Neural cell (in vitro differentiated cells): ENCODE data around the gene ALDH1L1. TPM values are rescaled to one million over a fixed set of nuclear protein-coding genes. Genes with fewer than 3 reads are reported as not detected.

Experiments
- H2AFZ ChIP-seq: fragments of 200-600, 300-800 bp; sonication (generic), shearing (Covaris generic); 2 replicates; pipeline ENCODE4 v1.6.0; 2014; ENCODE audit warnings: low read depth, mild to moderate bottlenecking, antibody characterized with exemption, low read length, moderate library complexity
- H3F3A ChIP-seq: fragments of 200-600 bp; shearing (Covaris generic); 2 replicates; pipeline ENCODE4 v1.6.1; 2016; ENCODE audit warnings: mild to moderate bottlenecking, moderate library complexity, mixed read lengths, antibody characterized with exemption, low read length; ENCODE audit not compliant: insufficient read depth, poor library complexity, severe bottlenecking
- H3K27ac ChIP-seq: fragments of 200-600, 300-800 bp; sonication (generic), shearing (Covaris generic); 2 replicates; pipeline ENCODE4 v1.5.1; 2014; ENCODE audit warnings: mild to moderate bottlenecking, low read length, moderate library complexity
- H3K27me3 ChIP-seq: fragments of 300-800, 200-600 bp; sonication (generic), shearing (Covaris generic); 2 replicates; pipeline ENCODE4 v1.6.0; 2014; ENCODE audit warnings: mild to moderate bottlenecking, low read depth, low read length, moderate library complexity; ENCODE audit not compliant: insufficient read depth
- H3K36me3 ChIP-seq: fragments of 300-800, 200-600 bp; sonication (generic), shearing (Covaris generic); 2 replicates; pipeline ENCODE4 v1.5.1; 2014; ENCODE audit warnings: mild to moderate bottlenecking, antibody characterized with exemption, low read length, moderate library complexity; ENCODE audit not compliant: insufficient read depth
- H3K4me2 ChIP-seq: fragments of 300-800, 200-600 bp; sonication (generic), shearing (Covaris generic); 2 replicates; pipeline ENCODE4 v1.6.0; 2014; ENCODE audit warnings: mild to moderate bottlenecking, low read length
- H3K4me3 ChIP-seq: fragments of 300-800, 200-600 bp; sonication (generic), shearing (Covaris generic); 2 replicates; pipeline ENCODE4 v1.5.1; 2014; ENCODE audit warnings: mild to moderate bottlenecking, low read length, moderate library complexity
- H3K79me2 ChIP-seq: fragments of 200-600 bp; shearing (Covaris generic); replicated peaks from 2 replicates; pipeline ENCODE4 v1.6.0; 2014; ENCODE audit warnings: mild to moderate bottlenecking, low read length, moderate library complexity; ENCODE audit not compliant: insufficient read depth
- H3K9ac ChIP-seq: fragments of 300-800, 200-600 bp; sonication (generic), shearing (Covaris generic); 2 replicates; pipeline ENCODE4 v1.6.1; 2016; ENCODE audit warnings: mild to moderate bottlenecking, low read length, mixed read lengths
- H3K9me2 ChIP-seq: fragments of 200-600 bp; shearing (Covaris generic); 2 replicates; pipeline ENCODE4 v1.6.1; 2016; ENCODE audit warnings: mild to moderate bottlenecking, low read length, mixed read lengths; ENCODE audit not compliant: insufficient read depth
- H3K9me3 ChIP-seq: fragments of 200-600, 300-800 bp; sonication (generic), shearing (Covaris generic); 2 replicates; pipeline ENCODE4 v1.6.1; 2016; ENCODE audit warnings: mild to moderate bottlenecking, mixed run types, low read length, moderate library complexity, mixed read lengths
- H4K20me1 ChIP-seq: fragments of 200-600 bp; shearing (Covaris generic); 2 replicates; pipeline ENCODE4 v1.6.1; 2016; ENCODE audit warnings: mild to moderate bottlenecking, mixed run types; ENCODE audit not compliant: insufficient read depth
- EP300 ChIP-seq: fragments of 450-650 bp; conservative IDR thresholded peaks from 2 replicates; pipeline ENCODE4 v1.6.1; 2014; ENCODE audit warnings: antibody characterized with exemption, mild to moderate bottlenecking, moderate library complexity; ENCODE audit not compliant: poor library complexity, severe bottlenecking
- EZH2 ChIP-seq: fragments of 200-600, 300-800 bp; shearing (Covaris generic), sonication (generic); IDR thresholded peaks from 2 replicates; pipeline ENCODE4 v1.6.1; 2014; ENCODE audit warnings: antibody characterized with exemption, low read length, borderline replicate concordance, mild to moderate bottlenecking; ENCODE audit not compliant: insufficient read depth, poor library complexity, severe bottlenecking
- MXI1 ChIP-seq: fragments of 450-650 bp; conservative IDR thresholded peaks from 2 replicates; pipeline ENCODE4 v1.6.1; 2014; ENCODE audit warnings: antibody characterized with exemption, mild to moderate bottlenecking; ENCODE audit not compliant: poor library complexity, severe bottlenecking
- POLR2AphosphoS5 ChIP-seq: IDR thresholded peaks from 2 replicates; pipeline ENCODE4 v1.6.1; 2012
- RAD21 ChIP-seq: fragments of 450-650 bp; conservative IDR thresholded peaks from 2 replicates; pipeline ENCODE4 v1.6.1; 2014; ENCODE audit warnings: antibody characterized with exemption, mild to moderate bottlenecking, moderate library complexity
- SMC3 ChIP-seq: fragments of 450-650 bp; conservative IDR thresholded peaks from 2 replicates; pipeline ENCODE4 v1.6.1; 2014; ENCODE audit warnings: antibody characterized with exemption, mild to moderate bottlenecking, moderate library complexity; ENCODE audit not compliant: poor library complexity
- TAF1 ChIP-seq: IDR thresholded peaks from 2 replicates; pipeline ENCODE4 v1.6.1; 2012; ENCODE audit warnings: low read depth
- polyA plus RNA-seq: library from polyadenylated mRNA; depleted of rRNA; stranded (reverse); fragments of >200 nt; gene quantifications from 2 replicates; pipeline ENCODE4 v1.2.3, GENCODE V29; 2014
- TF ChIP-seq, protein P1 (sequence below): fragments of 450-650 bp; IDR thresholded peaks from 2 replicates; pipeline ENCODE4 v1.5.1; 2014; ENCODE audit warnings: antibody characterized with exemption, mild to moderate bottlenecking, moderate library complexity; ENCODE audit not compliant: poor library complexity, severe bottlenecking
- TF ChIP-seq, protein P2 (sequence below): IDR thresholded peaks from 2 replicates; pipeline ENCODE4 v1.6.1; 2012; ENCODE audit warnings: borderline replicate concordance

Gene ALDH1L1
- polyA plus RNA-seq, 1 donor from 2014 or later: not detected

GRCh38 chr3:126126811-126127431 lies 53.5 kb downstream of the ALDH1L1 start:
- Histone ChIP-seq H3K4me2 (no peak overlapping the region), H3K9me3 (no peaks in the 10 kb centered on the region), H2AFZ (no peak overlapping the region), H3K27me3 (no peaks in the 10 kb centered on the region), H3K4me3 (no peak overlapping the region), H3K9me2 (no peaks in the 10 kb centered on the region), H3F3A (no peaks in the 10 kb centered on the region), H3K27ac (no peak overlapping the region), H4K20me1 (no peaks in the 10 kb centered on the region), H3K9ac (no peak overlapping the region), H3K36me3 (no peaks in the 10 kb centered on the region), H3K79me2 (no peaks in the 10 kb centered on the region)
- TF ChIP-seq POLR2AphosphoS5: no peak

DNA sequence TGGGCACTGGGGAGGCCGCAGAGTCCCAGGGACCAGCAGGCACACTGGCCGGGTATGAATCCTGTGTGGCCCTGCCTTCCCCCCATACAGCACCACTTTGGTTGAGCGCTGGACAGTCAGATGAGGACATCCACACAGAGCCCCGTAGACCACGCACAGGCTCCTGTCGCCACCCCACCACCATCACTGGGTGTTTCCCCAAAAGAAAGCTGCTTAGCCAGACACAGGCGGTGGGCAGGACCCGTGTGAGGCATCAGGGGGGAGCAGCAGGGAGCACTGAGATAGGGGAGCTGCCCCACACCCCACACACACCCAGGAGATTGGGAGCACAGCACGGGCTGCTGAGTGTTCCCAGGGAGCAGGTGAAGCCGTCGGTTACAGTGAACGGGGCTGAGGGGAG lies 54.1 kb downstream of the ALDH1L1 start:
- no peaks in the 10 kb centered on the region for H3K36me3 ChIP-seq

More for the DNA sequence above, 54.1 kb downstream of the ALDH1L1 start:
- H3F3A ChIP-seq: no peaks in the 10 kb centered on the region
- H3K9me3 ChIP-seq: no peaks in the 10 kb centered on the region
- H3K4me3 ChIP-seq: no peak overlapping the region
- H3K27me3 ChIP-seq: no peaks in the 10 kb centered on the region
- no peak overlapping the region for H2AFZ ChIP-seq
- H3K79me2 ChIP-seq: no peaks in the 10 kb centered on the region
- no peak overlapping the region for H3K27ac ChIP-seq
- H3K9ac ChIP-seq: no peak overlapping the region
- no peaks in the 10 kb centered on the region for H3K9me2 ChIP-seq
- H4K20me1 ChIP-seq: no peaks in the 10 kb centered on the region
- no peak for TF ChIP-seq MXI1
- TF ChIP-seq, protein P1, sequence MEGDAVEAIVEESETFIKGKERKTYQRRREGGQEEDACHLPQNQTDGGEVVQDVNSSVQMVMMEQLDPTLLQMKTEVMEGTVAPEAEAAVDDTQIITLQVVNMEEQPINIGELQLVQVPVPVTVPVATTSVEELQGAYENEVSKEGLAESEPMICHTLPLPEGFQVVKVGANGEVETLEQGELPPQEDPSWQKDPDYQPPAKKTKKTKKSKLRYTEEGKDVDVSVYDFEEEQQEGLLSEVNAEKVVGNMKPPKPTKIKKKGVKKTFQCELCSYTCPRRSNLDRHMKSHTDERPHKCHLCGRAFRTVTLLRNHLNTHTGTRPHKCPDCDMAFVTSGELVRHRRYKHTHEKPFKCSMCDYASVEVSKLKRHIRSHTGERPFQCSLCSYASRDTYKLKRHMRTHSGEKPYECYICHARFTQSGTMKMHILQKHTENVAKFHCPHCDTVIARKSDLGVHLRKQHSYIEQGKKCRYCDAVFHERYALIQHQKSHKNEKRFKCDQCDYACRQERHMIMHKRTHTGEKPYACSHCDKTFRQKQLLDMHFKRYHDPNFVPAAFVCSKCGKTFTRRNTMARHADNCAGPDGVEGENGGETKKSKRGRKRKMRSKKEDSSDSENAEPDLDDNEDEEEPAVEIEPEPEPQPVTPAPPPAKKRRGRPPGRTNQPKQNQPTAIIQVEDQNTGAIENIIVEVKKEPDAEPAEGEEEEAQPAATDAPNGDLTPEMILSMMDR: no peak
- TF ChIP-seq EP300: no peak
- no peak for TF ChIP-seq TAF1
- TF ChIP-seq, protein P2, sequence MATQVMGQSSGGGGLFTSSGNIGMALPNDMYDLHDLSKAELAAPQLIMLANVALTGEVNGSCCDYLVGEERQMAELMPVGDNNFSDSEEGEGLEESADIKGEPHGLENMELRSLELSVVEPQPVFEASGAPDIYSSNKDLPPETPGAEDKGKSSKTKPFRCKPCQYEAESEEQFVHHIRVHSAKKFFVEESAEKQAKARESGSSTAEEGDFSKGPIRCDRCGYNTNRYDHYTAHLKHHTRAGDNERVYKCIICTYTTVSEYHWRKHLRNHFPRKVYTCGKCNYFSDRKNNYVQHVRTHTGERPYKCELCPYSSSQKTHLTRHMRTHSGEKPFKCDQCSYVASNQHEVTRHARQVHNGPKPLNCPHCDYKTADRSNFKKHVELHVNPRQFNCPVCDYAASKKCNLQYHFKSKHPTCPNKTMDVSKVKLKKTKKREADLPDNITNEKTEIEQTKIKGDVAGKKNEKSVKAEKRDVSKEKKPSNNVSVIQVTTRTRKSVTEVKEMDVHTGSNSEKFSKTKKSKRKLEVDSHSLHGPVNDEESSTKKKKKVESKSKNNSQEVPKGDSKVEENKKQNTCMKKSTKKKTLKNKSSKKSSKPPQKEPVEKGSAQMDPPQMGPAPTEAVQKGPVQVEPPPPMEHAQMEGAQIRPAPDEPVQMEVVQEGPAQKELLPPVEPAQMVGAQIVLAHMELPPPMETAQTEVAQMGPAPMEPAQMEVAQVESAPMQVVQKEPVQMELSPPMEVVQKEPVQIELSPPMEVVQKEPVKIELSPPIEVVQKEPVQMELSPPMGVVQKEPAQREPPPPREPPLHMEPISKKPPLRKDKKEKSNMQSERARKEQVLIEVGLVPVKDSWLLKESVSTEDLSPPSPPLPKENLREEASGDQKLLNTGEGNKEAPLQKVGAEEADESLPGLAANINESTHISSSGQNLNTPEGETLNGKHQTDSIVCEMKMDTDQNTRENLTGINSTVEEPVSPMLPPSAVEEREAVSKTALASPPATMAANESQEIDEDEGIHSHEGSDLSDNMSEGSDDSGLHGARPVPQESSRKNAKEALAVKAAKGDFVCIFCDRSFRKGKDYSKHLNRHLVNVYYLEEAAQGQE: no peak
- TF ChIP-seq POLR2AphosphoS5: no peak
- no peak for TF ChIP-seq SMC3
- TF ChIP-seq RAD21: no peak
- no peak for TF ChIP-seq EZH2
- no peak overlapping the region for H3K4me2 ChIP-seq
